ENCODE results near the gene SLC38A9. TPM values are rescaled to one million over a fixed set of nuclear protein-coding genes. Genes with fewer than 3 reads are reported as not detected.

SLC38A9 gene
- polyA plus RNA-seq, 1 of the 3 experiments (the other 2 are of a cell fraction), result 6.9 TPM

DNA sequence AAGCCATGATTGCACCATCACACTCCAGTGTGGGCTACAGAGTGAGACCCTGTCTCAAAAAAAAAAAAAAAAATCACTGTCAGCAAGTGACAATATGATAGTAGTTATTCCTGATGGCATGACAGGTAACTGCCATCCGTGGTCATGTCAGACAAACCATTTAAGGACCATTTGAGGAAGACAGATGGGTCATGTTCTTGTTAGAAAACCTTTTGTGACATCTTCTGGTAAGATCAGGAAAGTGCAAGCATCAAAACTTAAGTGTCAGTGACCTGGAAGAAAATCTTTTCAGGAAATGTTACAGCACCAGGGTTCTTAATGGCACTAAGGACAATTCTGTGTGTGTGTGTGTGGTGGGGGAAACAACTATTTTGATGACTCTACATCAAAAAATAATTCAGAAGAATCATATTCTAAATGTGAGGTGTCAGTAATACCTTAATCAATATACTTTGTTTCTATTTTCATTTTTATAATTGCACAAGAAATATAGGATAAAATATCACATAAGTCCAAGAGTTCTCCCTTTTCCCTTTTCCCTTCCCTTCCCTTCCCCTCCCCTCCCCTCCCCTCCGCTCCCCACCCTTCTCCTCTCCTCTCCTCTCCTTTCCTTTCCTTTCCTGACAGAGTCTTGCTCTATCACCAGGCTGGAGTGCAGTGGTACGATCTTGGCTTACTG lies 17.8 kb downstream of the SLC38A9 start:
- Histone ChIP-seq H4K20me1 (ENCODE audit: insufficient read depth) (no peaks in the 10 kb centered on the region), H3K27me3 (ENCODE audit: insufficient read depth) (no peaks in the 10 kb centered on the region), H3K4me1 (ENCODE audit: control insufficient read depth in 1 of 2, insufficient read depth in 2 of 2, low read depth in 1 of 2, low read length in 1 of 2) (peaks cover 0 to 2% of the 10 kb centered on the region in 2 experiments; a peak in 3 of 4 replicates), H2AFZ (ENCODE audit: low read depth) (no peak overlapping the region), H3K9me2 (no peaks in the 10 kb centered on the region), H3K4me3 (ENCODE audit: low read depth in 2 of 2, low read length in 1 of 2) (no peak overlapping the region; a peak in 1 of 4 replicates), H3K36me3 (replicated peaks in 1 of 2; ENCODE audit: control insufficient read depth in 1 of 2, insufficient read depth in 2 of 2, low read length in 1 of 2) (peaks cover 13% of the 10 kb centered on the region in 2 experiments), H3F3A (replicated peaks; ENCODE audit: insufficient read depth) (peaks cover 6% of the 10 kb centered on the region), H3K9me3 (no peaks in the 10 kb centered on the region), H3K79me2 (ENCODE audit: insufficient read depth) (peaks cover 5% of the 10 kb centered on the region; the same call in 1 of the 2 replicates), H3K4me2 (no peak overlapping the region), H3K9ac (no peak overlapping the region), H3K27ac (ENCODE audit: low read depth in 2 of 2, low read length in 1 of 2) (no peak overlapping the region)
- ChIA-PET CTCF (interaction anchor here (0.6 to 1.1 kb wide), 4 partner anchors 284 to 461 kb away, joined by 3 read pairs; no protein-coding TSS in a partner anchor), POLR2A (interaction anchor here (0.6 kb wide), 1 partner anchor 55 kb away, joined by 3 read pairs; no protein-coding TSS in a partner anchor)
- DNase-seq, result peak; percentile 21
- 80% methylated on average over 3 of the region's 3 CpGs for WGBS (ENCODE audit: low lambda C conversion rate)
- peak; percentile 46 for TF ChIP-seq SMC3 (IDR thresholded peaks at IDR 0.05; ENCODE audit: low read depth, low read length)
- TF ChIP-seq FOXJ3 (CRISPR knock-in tag; IDR thresholded peaks at IDR 0.05), result no peak
- no peak for TF ChIP-seq CHD2 (IDR thresholded peaks at IDR 0.05; ENCODE audit: low read length, partially characterized antibody)
- TF ChIP-seq TAF1 (IDR thresholded peaks at IDR 0.05; ENCODE audit: borderline replicate concordance, low read depth, low read length), result no peak
- TF ChIP-seq REST (IDR thresholded peaks at IDR 0.05; ENCODE audit: low read depth, low read length), result no peak
- TF ChIP-seq, protein P1, sequence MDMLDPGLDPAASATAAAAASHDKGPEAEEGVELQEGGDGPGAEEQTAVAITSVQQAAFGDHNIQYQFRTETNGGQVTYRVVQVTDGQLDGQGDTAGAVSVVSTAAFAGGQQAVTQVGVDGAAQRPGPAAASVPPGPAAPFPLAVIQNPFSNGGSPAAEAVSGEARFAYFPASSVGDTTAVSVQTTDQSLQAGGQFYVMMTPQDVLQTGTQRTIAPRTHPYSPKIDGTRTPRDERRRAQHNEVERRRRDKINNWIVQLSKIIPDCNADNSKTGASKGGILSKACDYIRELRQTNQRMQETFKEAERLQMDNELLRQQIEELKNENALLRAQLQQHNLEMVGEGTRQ (IDR thresholded peaks at IDR 0.05; ENCODE audit: borderline replicate concordance, low read depth, low read length), result no peak
- TF ChIP-seq, protein P2, sequence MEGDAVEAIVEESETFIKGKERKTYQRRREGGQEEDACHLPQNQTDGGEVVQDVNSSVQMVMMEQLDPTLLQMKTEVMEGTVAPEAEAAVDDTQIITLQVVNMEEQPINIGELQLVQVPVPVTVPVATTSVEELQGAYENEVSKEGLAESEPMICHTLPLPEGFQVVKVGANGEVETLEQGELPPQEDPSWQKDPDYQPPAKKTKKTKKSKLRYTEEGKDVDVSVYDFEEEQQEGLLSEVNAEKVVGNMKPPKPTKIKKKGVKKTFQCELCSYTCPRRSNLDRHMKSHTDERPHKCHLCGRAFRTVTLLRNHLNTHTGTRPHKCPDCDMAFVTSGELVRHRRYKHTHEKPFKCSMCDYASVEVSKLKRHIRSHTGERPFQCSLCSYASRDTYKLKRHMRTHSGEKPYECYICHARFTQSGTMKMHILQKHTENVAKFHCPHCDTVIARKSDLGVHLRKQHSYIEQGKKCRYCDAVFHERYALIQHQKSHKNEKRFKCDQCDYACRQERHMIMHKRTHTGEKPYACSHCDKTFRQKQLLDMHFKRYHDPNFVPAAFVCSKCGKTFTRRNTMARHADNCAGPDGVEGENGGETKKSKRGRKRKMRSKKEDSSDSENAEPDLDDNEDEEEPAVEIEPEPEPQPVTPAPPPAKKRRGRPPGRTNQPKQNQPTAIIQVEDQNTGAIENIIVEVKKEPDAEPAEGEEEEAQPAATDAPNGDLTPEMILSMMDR (IDR thresholded peaks at IDR 0.05), result peak; percentile 71
- TF ChIP-seq RAD21 (IDR thresholded peaks at IDR 0.05; ENCODE audit: low read length), result peak; percentile 71
